Fibroblast of lung (primary cell): ENCODE results near the gene RPS6KA3. TPM values are rescaled to one million over a fixed set of nuclear protein-coding genes. Genes with fewer than 3 reads are reported as not detected.

Source experiments
- DNase-seq, 2 donors: peaks; one replicate each; pipeline versions ENCODE4 v3.0.0 to v3.0.0-alpha.2; 2010; ENCODE audit warnings: low read depth in 2 of 2
- H2AFZ ChIP-seq: 2 replicates; pipeline ENCODE4 v1.5.1; 2012; ENCODE audit warnings: low read length, control low read depth, inconsistent platforms
- H3K27ac ChIP-seq: 2 replicates; pipeline ENCODE4 v1.5.1; 2011; ENCODE audit warnings: low read length, control low read depth; ENCODE audit not compliant: insufficient read depth
- H3K27me3 ChIP-seq: 2 replicates; pipeline ENCODE4 v1.5.1; 2011; ENCODE audit warnings: mild to moderate bottlenecking, low read length; ENCODE audit not compliant: control insufficient read depth, insufficient read depth
- H3K36me3 ChIP-seq: 2 replicates; pipeline ENCODE4 v1.5.1; 2011; ENCODE audit warnings: low read length; ENCODE audit not compliant: control insufficient read depth, insufficient read depth
- H3K4me1 ChIP-seq: 2 replicates; pipeline ENCODE4 v1.5.1; 2011; ENCODE audit warnings: low read length; ENCODE audit not compliant: control insufficient read depth, insufficient read depth; ENCODE audit errors: extremely low read depth
- H3K4me2 ChIP-seq: 2 replicates; pipeline ENCODE4 v1.5.1; 2011; ENCODE audit warnings: low read length, control low read depth; ENCODE audit not compliant: insufficient read depth; ENCODE audit errors: extremely low read depth
- H3K4me3 ChIP-seq, 4 experiments: fragments of 200-600 bp in 1 of 4; sonication (generic) in 1 of 4; replicated peaks in 1 of 4; 2 replicates each; pipeline ENCODE4 v1.5.1; 2011 to 2016; ENCODE audit warnings: low read length in 4 of 4, low read depth in 3 of 4, mild to moderate bottlenecking in 3 of 4, control low read depth in 2 of 4, inconsistent platforms in 1 of 4, mixed read lengths in 1 of 4; ENCODE audit not compliant: insufficient read depth in 1 of 4; ENCODE audit errors: control extremely low read depth in 1 of 4
- H3K79me2 ChIP-seq: 2 replicates; pipeline ENCODE4 v1.5.1; 2012; ENCODE audit warnings: mild to moderate bottlenecking, low read length, inconsistent platforms; ENCODE audit not compliant: control insufficient read depth, insufficient read depth
- H3K9ac ChIP-seq: 2 replicates; pipeline ENCODE4 v1.5.1; 2011; ENCODE audit warnings: mild to moderate bottlenecking, low read length, control low read depth; ENCODE audit not compliant: insufficient read depth
- H3K9me3 ChIP-seq: 2 replicates; pipeline ENCODE4 v1.5.1; 2012; ENCODE audit warnings: low read depth, low read length; ENCODE audit not compliant: control insufficient read depth, insufficient read depth
- H4K20me1 ChIP-seq: 2 replicates; pipeline ENCODE4 v1.5.1; 2011; ENCODE audit warnings: low read length; ENCODE audit not compliant: control insufficient read depth, insufficient read depth; ENCODE audit errors: extremely low read depth
- CTCF ChIP-seq, 2 donors: IDR thresholded peaks in 1 of 2; conservative IDR thresholded peaks in 1 of 2; 1 replicate in 1 of 2; 2 replicates in 1 of 2; pipeline ENCODE4 v1.5.1; 2011 to 2012; ENCODE audit warnings: low read length in 2 of 2, control low read depth in 1 of 2, inconsistent platforms in 1 of 2, low read depth in 1 of 2, mild to moderate bottlenecking in 1 of 2
- EZH2 ChIP-seq: IDR thresholded peaks from 2 replicates; pipeline ENCODE4 v1.5.1; 2012; ENCODE audit warnings: low read length, control low read depth, mild to moderate bottlenecking; ENCODE audit errors: missing control alignments
- polyA plus RNA-seq, 2 donors: library from polyadenylated mRNA; depleted of rRNA in 1 of 2; stranded (reverse) in 1 of 2; unstranded in 1 of 2; fragments of >200 nt; gene quantifications; 2 replicates each; pipeline ENCODE4 v1.2.1, GENCODE V29; 2011 to 2012; ENCODE audit warnings: missing spikeins in 1 of 2
- total RNA-seq: library from RNA; depleted of rRNA; stranded (reverse); fragments of >200 nt; gene quantifications from 2 replicates; pipeline ENCODE4 v1.2.1, GENCODE V29; 2014

RPS6KA3 gene
- total and polyA plus RNA-seq, 2 donors (not counting 1 experiment from before 2014, with no cell fraction given), result 38.5 to 50.2 TPM

GRCh38 chrX:20312018-20312417 lies 45.3 kb upstream of the RPS6KA3 start:
- no peaks in the 10 kb centered on the region for H3K79me2 ChIP-seq
- H3K4me3 ChIP-seq, result no peak overlapping the region
- no peak overlapping the region for H3K9ac ChIP-seq
- no peaks in the 10 kb centered on the region for H3K27me3 ChIP-seq
- TF ChIP-seq EZH2, result no peak
- no peak for TF ChIP-seq CTCF (conservative IDR thresholded peaks at IDR 0.05 in 1 of 2, IDR thresholded peaks at IDR 0.05 in 1 of 2; ENCODE audit: low read depth in 1 of 2, low read length in 2 of 2)
- H2AFZ ChIP-seq, result no peak overlapping the region
- DNase-seq, result no peak
- no peaks in the 10 kb centered on the region for H3K4me1 ChIP-seq
- H3K4me2 ChIP-seq, result no peak overlapping the region
- no peaks in the 10 kb centered on the region for H4K20me1 ChIP-seq
- no peak overlapping the region for H3K27ac ChIP-seq
- no peaks in the 10 kb centered on the region for H3K36me3 ChIP-seq
- H3K9me3 ChIP-seq, result no peaks in the 10 kb centered on the region

- no peak for DNase-seq
Observed at GRCh38 chrX:20311505-20311904, 44.8 kb upstream of the RPS6KA3 start.

GRCh38 chrX:20309806-20310205 lies 43.1 kb upstream of the RPS6KA3 start:
- no peaks in the 10 kb centered on the region for H4K20me1 ChIP-seq
- no peak overlapping the region for H3K27ac ChIP-seq
- no peak overlapping the region for H3K9ac ChIP-seq
- no peak overlapping the region for H2AFZ ChIP-seq
- no peaks in the 10 kb centered on the region for H3K36me3 ChIP-seq
- no peaks in the 10 kb centered on the region for H3K79me2 ChIP-seq
- peak overlapping the region; percentile 6 for H3K4me2 ChIP-seq
- H3K27me3 ChIP-seq, result no peaks in the 10 kb centered on the region
- no peak overlapping the region for H3K4me3 ChIP-seq
- peak; percentile 47 to 77 for DNase-seq
- TF ChIP-seq CTCF (conservative IDR thresholded peaks at IDR 0.05 in 1 of 2, IDR thresholded peaks at IDR 0.05 in 1 of 2; ENCODE audit: low read depth in 1 of 2, low read length in 2 of 2) (no peak), EZH2 (no peak)
- H3K9me3 ChIP-seq, result no peaks in the 10 kb centered on the region
- H3K4me1 ChIP-seq, result no peaks in the 10 kb centered on the region

More at GRCh38 chrX:20311505-20311904, 44.8 kb upstream of the RPS6KA3 start:
- no peak overlapping the region for H3K4me2 ChIP-seq
- TF ChIP-seq EZH2 (no peak), CTCF (conservative IDR thresholded peaks at IDR 0.05 in 1 of 2, IDR thresholded peaks at IDR 0.05 in 1 of 2; ENCODE audit: low read depth in 1 of 2, low read length in 2 of 2) (no peak)
- no peak overlapping the region for H3K27ac ChIP-seq
- H2AFZ ChIP-seq, result no peak overlapping the region
- H3K27me3 ChIP-seq, result no peaks in the 10 kb centered on the region
- no peak overlapping the region for H3K4me3 ChIP-seq
- no peaks in the 10 kb centered on the region for H3K79me2 ChIP-seq
- H3K9ac ChIP-seq, result no peak overlapping the region
- no peaks in the 10 kb centered on the region for H3K9me3 ChIP-seq
- no peaks in the 10 kb centered on the region for H3K36me3 ChIP-seq
- H4K20me1 ChIP-seq, result no peaks in the 10 kb centered on the region
- no peaks in the 10 kb centered on the region for H3K4me1 ChIP-seq
